ENCODE data around the gene P2RX5. TPM values are rescaled to one million over a fixed set of nuclear protein-coding genes. Genes with fewer than 3 reads are reported as not detected.

P2RX5 gene
- polyA plus RNA-seq, 3 donors: 1.3 to 2.0 (median 1.6) TPM

- DNase-seq: no peak
These were observed 38.4 kb downstream of the P2RX5 start for GRCh38 chr17:3657588-3657869.

DNA sequence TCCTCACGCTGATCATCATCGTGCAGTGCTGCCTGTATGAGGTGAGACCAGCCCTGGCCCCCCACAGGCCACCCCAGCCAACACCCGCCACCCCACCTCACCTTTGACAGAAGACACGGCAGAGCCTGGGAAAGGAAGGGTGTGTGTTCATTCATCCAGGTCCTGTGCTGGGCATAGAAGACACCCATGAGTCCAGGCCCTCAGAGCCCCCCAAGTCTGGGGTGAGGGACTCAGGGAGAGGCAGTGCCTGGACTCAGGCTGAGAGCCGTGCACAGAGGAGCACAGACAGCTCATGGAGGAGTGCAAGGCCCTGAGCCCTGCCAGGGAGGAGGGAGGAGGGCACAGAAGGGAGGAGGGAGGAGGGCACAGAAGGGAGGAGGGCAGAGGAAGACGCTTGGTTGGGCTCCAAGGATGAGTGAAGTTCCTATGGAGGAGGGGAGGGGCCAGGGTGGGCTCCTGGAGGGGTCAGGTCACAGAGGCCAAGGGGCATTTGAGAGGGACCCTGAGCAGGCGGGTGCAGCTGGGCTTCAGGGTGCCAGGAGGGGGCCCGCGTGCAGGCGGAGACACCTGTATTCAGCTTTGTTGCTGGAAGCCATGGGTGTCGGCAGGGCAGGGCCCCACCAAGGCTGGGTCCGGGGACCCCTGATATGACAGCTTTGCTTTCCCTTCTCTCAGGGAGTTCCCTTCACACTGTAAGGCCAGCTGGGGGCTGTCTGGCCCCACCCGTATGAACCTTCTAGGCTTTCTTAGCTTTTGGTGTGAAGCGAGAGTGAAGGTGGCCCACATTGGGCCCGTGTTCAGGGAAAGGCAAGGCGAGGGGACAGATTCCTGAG lies 39.0 kb downstream of the P2RX5 start:
- DNase-seq: no peak

- no peak for DNase-seq
These were observed 39.6 kb downstream of the P2RX5 start for GRCh38 chr17:3656353-3656752.

DNA sequence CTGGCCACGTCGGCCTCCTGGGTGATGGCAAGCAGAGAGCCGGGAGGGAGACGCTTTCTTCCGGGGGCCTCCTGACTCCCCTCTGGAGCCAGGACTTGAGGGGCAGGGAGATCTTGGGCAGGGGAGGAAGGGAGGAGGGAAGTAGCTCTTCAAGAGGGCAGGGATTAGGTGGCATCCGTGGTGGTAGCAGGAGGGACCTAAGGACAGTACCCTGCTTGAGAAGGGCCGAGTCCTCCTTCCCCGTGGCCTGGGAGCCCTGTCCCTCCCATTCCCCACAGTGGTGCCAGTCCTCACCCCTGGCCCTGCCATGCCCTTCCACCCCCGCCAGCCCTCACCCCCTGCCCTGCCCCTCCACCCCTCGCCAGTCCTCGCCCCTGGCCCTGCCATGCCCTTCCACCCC lies 40.2 kb downstream of the P2RX5 start:
- no peak for DNase-seq

DNA sequence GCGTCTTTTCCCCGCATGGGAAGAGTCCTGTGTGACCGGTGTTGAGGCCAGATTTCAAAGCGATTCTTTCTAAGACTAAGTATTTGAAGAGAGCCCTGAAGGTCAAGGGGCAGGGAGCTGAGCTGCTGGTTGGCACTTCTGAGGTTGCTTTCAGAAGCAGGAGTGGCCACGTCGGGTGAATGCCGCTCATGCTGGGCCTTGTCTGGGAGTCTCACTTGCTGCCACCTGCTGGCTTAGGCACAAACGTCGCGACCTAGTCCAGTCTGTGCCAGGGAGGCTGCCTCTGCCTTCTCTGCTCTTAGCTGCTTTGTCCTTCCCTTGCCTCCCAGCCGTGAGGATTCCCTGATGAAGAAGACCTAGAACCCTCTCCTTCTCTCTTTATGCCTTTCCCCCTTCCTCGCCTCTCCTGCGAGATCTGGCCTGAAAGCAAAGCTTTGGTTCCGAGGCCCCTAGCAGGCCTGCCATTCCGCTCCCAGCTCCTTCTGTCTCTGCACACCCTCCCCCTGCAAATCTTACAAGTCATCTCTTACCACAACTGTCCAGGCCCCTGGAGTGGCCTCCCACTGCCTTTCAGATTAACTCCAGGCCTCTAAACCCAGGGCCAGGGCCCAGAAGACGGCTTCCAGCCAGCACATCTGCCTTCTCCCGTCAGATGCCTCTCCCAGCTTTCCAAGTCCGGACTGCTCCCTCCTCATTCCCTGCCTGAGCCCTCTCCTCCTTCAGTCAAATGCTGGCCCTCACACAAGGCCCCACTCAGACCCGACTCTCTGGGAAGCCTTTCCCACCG lies 48.0 kb downstream of the P2RX5 start:
- DNase-seq: peak; percentile 47

GRCh38 chr17:3647251-3647650 lies 48.7 kb downstream of the P2RX5 start:
- no peak for DNase-seq

DNA sequence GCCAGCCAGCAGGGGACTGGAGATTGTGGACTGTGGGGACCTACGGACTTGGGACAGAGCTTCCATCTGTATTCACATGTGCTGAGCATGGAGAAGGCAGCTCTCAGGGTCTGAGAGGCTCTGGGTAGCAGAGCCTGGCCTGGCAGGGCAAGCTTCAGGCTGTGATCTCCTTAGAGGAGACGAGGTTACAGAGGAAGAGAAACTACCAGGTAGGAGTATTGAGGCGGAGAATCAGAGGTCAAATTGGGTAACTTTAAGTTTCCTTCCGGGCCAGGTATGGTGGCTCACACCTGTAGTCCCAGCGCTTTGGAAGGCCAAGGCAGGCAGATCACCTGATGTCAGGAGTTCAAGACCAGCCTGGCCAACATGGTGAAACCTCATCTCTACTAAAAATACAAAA lies 50.6 kb downstream of the P2RX5 start:
- no peak for DNase-seq

- no peak for DNase-seq
These were observed 52.0 kb downstream of the P2RX5 start for GRCh38 chr17:3643889-3644349.

DNA sequence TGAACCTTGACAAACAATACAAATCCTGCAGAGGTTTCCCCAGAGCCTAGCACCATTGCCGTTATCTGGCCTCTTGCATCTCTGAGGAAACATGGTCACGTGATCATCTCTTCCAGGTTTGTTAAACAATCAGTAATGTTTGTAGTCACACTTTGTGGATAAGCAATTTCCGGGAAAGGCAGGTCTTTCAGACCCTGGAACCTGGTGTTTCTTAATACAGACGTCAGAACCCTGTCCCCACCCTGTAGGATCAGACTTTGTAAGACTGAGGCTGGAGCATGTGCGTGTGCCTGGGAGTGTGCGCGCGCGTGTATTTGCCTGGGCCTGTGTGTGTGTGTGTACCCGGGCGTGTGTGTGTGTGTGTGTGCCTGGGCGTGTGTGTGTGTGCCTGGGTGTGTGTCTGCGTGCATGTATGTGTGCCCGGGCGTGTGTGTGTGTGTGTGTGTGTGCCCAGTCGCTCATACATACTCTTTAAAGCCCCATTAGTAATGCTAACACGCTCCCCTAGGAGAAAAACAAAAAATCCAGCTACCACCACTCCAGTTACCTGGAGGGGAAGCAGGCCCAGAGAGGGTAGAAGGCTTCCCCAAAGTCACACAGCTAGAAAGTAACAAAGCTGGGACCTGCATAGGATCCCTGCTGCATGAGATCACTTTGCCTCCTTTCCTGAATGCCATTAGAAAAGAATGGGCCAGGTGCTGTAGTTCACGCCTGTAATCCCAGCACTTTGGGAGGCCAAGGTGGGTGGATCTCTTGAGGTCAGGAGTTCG lies 54.1 kb downstream of the P2RX5 start:
- DNase-seq: peak; percentile 31

- DNase-seq: no peak
These were observed 54.9 kb downstream of the P2RX5 start for GRCh38 chr17:3641014-3641413.

DNA sequence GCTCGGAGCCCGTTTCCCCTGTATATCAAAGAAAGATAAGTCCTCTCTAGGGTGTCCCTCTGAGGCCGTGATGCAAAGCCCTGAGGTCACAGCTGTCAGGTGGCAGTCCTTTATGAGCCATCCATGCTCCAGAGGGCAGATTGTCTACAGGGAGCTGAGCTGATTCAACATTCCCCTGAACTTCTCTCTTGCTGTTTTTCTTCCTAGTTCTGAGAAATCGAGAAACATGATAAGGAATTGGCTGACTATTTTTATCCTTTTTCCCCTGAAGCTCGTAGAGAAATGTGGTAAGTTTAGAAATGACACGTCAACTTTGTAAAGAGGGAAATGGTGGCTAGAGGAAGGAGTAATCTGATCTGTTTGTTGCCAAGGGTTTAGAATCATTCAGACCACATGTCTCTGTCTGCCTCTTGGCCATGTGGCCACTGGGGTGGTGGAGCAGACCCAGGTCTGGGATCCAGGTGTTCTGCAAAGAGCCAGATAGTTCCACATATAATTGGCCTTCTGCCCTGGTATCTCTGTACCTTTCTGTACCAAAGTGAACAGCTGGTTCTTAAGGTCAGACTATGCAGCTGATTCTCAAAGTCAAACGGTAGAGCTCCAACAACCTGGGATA lies 55.9 kb downstream of the P2RX5 start:
- DNase-seq: no peak

- no peak for DNase-seq
These were observed 59.0 kb downstream of the P2RX5 start for GRCh38 chr17:3636908-3637373.

DNA sequence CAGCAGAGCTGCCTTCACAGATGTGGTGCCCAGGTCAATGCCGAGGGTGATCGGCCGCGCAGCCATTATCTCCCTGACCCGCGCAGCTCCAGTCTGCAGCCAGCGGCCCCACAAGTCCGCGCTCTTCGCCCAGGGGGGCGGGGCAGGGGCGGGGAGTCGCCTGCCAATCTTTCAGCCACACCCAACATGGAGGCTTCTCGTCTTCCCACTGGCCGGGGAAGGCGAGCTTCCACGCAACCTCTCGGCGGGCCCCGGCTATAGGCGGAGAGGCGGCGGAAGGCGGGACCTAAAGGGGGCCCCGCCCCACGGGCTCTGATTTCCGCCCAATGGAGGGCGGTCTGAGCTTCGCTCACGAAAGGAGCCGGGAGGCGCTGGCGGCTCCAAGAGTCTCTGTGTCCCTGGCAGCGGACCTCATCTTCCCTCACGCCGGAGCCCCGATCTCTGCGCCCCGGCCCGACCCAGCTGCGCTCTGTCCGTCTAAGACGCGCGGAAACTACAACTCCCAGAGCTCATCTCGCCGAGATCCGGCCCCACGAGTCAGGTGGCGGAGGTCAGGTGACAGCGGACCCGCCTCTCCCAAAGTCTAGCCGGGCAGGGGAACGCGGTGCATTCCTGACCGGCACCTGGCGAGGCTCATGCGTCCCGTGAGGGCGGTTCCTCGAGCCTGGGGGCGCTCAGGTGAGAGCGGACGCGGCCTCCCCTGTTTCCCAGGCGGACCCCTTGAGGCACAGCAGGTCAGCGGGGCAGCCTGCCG lies 59.6 kb downstream of the P2RX5 start, which contains the start of the genes CTNS and SHPK:
Gene CTNS (plus strand): TSS at position 607 of the 754 bp plus-strand sequence. CDS start 3,447 bp downstream, outside the sequence.
Gene SHPK (minus strand): TSS at position 97 of the 754 bp plus-strand sequence. CDS start 31 bp downstream, at position 66.
- DNase-seq: peak; percentile 97

- DNase-seq: peak; percentile 33
These were observed 60.3 kb downstream of the P2RX5 start for GRCh38 chr17:3635474-3636153.

GRCh38 chr17:3632287-3632686 lies 63.7 kb downstream of the P2RX5 start:
- DNase-seq: no peak

DNA sequence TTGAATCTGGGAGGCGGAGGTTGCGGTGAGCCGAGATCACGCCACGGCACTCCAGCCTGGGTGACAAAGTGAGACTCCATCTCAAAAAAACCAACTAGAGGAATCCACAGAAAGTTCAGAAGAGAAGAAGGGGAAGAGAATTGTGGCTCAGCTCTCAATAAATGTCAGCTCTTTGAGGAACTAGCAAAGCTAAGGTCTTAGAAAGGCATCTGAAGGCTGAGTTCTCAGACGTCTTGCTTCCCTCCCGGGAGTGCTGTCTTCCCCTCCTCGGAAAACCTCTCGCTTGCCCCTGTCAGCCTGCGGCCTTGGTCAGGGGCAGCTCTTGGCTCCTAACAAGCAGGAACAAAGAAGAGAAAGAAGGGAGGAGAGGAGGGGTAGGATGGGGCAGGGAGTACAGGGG lies 65.2 kb downstream of the P2RX5 start:
- DNase-seq: no peak

- DNase-seq: no peak
These were observed 68.2 kb downstream of the P2RX5 start for GRCh38 chr17:3627769-3628167.

DNA sequence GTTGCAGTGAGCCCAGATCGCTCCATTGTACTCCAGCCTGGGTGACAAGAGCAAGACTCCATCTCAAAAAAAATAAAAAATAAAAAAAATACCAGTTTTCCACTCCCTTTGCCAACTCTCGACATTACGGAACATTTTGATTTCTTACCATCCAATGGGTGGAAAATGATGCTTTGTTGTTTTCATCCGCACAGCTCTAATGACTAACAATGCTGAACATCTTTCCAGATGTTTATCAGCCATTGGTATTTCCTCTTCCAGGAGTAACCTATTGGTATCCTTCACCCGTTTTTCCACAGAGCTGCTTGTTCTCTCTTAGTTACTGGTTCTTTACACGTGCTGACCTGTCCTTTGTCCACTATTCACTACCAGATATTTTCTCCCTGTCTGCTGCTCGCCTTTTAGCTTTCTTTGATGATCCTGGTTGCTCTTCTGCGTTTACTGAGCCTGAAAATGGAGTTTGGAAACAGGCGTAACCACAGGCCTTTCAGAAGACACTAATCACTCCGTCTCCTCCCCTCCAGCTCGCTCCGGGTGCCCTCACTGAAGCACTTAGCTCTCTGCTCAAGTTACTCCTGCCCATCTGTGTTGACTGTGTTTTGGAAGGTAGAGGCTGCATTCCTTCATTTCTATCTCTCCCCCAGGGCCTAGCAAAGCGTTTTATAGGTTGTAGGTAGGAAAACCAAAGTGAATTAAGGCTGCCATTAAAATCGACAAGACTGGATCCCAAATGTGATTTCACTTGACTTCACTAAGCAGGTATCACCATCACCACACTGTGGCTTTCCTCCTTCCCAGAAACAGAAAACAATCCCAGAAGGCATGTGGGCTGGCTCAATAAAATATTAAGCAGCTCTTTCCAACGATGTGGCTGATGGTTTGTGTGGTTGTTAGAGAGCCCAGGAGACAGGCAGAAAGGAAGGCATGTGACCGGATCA lies 68.9 kb downstream of the P2RX5 start:
- no peak for DNase-seq
